ENCODE results near the gene RIN3.

RIN3 gene

DNA sequence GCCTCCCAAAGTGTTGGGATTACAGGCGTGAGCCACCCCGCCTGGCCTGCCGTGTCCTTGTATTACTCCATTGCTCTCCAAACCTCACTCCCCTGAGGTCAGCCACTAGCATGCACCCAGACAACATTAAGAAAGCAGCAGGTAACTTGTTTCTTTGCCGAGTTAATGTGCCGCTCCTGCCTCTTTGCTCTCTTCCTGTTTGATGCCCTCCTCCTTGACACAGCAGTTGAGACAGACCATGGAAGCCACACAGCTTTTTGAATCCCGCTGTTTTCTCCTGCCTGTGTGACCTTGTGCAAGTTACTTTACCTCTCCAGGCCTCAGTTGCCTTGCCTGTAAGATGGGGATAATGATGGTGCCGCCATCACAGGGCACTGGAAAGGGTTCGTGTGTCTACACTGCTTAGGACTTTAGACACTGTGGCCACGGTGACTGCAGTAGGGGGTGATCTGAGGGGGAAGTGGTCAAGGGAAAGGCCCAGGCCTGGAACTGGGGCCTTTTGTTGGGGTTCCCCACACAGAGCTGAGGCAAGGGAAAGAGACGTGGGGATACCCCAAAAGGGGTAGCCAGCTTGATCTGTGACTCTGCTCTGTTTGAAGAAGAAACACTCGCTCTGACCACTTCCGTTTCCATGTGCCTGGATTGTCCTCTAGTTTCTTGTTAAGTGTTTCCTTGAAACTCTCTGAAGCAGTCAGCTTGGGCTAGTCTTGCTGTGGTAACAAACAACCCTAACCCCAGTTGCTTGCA is 69.3 kb downstream of the RIN3 start:
- POLR2A ChIA-PET (ENCODE audit: low non-redundant PET): no interaction called here
- DNase-seq (ENCODE audit: low spot score): no peak
- TF ChIP-seq, protein P1, sequence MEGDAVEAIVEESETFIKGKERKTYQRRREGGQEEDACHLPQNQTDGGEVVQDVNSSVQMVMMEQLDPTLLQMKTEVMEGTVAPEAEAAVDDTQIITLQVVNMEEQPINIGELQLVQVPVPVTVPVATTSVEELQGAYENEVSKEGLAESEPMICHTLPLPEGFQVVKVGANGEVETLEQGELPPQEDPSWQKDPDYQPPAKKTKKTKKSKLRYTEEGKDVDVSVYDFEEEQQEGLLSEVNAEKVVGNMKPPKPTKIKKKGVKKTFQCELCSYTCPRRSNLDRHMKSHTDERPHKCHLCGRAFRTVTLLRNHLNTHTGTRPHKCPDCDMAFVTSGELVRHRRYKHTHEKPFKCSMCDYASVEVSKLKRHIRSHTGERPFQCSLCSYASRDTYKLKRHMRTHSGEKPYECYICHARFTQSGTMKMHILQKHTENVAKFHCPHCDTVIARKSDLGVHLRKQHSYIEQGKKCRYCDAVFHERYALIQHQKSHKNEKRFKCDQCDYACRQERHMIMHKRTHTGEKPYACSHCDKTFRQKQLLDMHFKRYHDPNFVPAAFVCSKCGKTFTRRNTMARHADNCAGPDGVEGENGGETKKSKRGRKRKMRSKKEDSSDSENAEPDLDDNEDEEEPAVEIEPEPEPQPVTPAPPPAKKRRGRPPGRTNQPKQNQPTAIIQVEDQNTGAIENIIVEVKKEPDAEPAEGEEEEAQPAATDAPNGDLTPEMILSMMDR (conservative IDR thresholded peaks at IDR 0.05; ENCODE audit: low read depth): no peak
- CTCF ChIA-PET: no interaction called here
- no peak overlapping the region for H3K27ac ChIP-seq

DNA sequence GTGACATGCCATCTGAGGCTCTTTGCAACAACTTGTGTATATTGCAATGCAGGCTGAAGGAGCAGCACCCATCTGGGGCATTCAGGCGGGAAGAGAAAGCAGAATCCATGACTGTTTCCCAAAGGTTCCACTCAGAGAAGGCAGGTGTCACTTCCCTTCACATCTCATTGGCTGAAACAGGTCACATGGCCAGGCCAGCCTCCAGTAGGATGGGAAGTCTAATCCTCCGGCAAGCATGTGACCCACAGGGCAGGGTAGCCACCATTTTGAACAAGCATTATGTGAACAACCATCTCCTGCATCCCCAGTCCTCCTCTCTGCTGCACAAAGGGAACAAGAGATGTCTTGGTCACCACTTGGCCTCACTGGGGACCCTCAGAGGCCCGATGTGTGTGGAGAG is 70.6 kb downstream of the RIN3 start:
- POLR2A ChIA-PET (ENCODE audit: low non-redundant PET): no interaction called here
- CTCF ChIA-PET: interaction anchor here (1.0 kb wide), 1 partner anchor 103 kb away, joined by 3 read pairs; no protein-coding TSS in a partner anchor
- H3K27ac ChIP-seq: no peak overlapping the region
- no peak for DNase-seq (ENCODE audit: low spot score)
- TF ChIP-seq, protein P1 (conservative IDR thresholded peaks at IDR 0.05; ENCODE audit: low read depth): no peak

DNA sequence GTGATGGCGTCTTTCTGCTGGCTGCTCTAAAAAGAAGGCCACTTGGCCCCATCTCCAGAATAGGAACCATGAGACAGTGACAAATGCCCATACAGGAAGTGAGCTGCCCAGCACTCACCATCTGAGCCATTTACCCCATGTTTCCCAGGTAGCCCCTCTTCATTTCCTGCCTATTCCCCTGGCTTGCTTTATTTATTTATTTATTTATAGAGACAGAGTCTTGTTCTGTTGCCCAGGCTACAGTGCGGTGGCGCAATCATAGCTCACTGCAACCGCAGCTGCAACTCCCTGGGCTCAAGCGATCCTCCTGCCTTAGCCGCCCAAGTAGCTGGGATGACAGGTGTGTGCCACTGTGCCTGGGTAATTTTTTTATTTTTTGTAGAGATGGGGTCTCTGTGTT is 71.2 kb downstream of the RIN3 start:
- ChIA-PET CTCF (interaction anchor here (0.6 to 1.0 kb wide), 2 partner anchors 17 to 102 kb away, joined by 3 read pairs; no protein-coding TSS in a partner anchor), POLR2A (ENCODE audit: low non-redundant PET) (no interaction called here)
- DNase-seq (ENCODE audit: low spot score): no peak
- TF ChIP-seq, protein P1 (conservative IDR thresholded peaks at IDR 0.05; ENCODE audit: low read depth): no peak
- no peak overlapping the region for H3K27ac ChIP-seq

DNA sequence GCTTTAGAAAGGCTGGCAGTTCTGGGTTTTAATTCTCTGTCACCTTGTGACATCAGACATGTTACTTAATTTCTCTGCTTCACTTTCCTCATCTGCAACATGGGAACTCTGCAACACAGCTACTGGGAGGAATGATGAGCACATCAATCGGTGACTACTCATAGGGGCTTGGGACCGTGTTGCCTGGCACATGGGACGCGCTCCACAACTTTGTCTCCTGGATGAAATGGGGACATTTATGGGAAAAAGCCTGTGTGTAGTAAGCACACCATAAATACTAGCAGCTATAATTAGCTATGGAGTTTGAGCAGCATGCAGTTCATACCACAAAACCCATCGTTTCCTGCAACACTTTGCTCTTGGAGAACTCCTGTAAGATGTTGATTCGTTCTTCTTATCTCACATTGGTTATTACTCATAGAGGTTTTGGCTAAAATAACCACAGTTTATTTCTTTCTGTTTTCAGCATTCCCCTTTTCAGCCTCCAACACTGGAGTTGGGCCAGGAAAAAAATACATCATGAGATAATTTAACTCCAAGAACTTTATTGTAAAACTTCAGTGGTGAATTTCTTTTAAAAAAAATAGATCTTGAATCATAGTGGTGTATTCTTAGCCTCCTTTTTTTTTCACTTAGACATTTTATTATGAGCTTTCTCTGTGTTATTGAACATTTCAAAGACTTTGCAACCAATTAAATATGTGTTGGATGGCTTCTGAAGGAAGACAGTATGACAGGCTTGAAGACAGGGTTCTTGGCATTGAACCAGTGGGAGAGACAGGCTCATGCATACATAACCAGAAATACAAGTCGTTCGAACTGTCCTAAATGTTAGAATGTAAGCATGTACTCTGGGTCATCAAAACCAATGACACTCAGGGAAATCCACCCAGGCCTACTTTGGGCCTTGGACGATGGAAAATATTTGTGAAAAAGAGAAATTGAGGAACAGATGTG is 72.7 kb downstream of the RIN3 start:
- POLR2A ChIA-PET (ENCODE audit: low non-redundant PET): no interaction called here
- H3K27ac ChIP-seq: no peak overlapping the region

DNA sequence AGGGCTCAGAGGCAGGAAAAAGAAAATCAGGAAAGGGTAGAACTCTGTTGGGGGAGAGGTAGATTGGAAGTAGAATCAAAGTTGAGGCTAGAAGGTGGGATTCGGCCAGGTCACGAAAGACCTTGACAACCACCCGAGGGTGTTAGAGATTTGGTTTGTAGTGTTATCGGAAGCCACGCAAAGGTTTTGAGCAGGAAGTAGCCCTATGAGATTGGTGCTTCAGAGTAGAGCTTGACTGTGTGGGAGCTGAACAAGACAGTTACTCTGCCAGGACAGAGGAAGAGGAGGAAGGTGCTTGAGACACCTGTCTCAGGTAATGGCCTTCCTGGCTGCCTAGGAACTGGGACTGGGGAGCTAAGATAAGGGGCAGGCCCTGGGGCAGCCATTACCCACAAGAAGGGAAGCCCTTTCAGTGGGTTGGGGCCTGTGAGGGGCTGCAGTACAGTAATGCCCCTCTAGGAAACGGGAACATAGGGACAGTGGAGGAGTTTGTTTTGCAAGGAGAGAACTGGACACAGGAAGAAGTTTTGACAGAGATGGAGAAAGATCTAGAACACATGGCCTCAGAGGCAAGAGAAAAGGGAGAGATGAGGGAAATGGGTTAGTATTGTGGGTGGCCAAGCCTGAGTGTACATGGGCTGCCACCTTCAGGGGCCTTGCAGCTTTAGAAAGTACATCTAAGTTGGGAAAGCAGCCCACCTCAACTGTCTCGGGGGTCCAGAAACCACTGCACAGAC is 73.5 kb downstream of the RIN3 start:
- DNase-seq (ENCODE audit: low spot score): no peak
- TF ChIP-seq, protein P1 (conservative IDR thresholded peaks at IDR 0.05; ENCODE audit: low read depth): no peak
- POLR2A ChIA-PET (ENCODE audit: low non-redundant PET): no interaction called here
- CTCF ChIA-PET: interaction anchor here (0.5 kb wide), 1 partner anchor 144 kb away, joined by 3 read pairs; no protein-coding TSS in a partner anchor
- H3K27ac ChIP-seq: no peak overlapping the region

More for the DNA sequence above, 72.7 kb downstream of the RIN3 start:
- TF ChIP-seq, protein P1 (conservative IDR thresholded peaks at IDR 0.05; ENCODE audit: low read depth): no peak
- CTCF ChIA-PET: interaction anchor here (0.5 kb wide), 1 partner anchor 143 kb away, joined by 3 read pairs; no protein-coding TSS in a partner anchor
- no peak for DNase-seq (ENCODE audit: low spot score)

DNA sequence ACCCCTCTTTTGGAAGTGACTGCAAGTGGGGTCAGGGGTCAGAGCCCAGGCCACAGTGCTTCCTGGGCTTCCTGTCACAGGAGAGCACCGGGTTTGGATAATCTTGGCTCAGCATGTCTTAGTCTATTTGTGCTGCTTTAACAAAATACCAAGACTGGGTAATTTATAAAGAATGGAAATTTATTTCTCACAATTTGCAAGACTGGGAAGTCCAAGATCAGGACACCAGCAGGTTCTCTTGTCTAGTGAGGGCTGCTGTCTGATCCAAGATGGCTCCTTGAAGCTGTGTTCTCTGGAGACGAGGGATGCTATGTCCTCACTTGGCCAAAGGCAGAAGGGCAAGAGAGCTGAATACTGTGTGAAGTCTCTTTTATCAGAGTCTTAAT is 74.1 kb downstream of the RIN3 start:
- no peak for DNase-seq (ENCODE audit: low spot score)
- CTCF ChIA-PET: no interaction called here
- POLR2A ChIA-PET (ENCODE audit: low non-redundant PET): no interaction called here
- H3K27ac ChIP-seq: no peak overlapping the region
- TF ChIP-seq, protein P1 (conservative IDR thresholded peaks at IDR 0.05; ENCODE audit: low read depth): no peak
